ENCODE measurements around the gene IL32.
"Not testable (repeated sequence)": the region's sequence is repeated elsewhere in the genome, so short reads cannot be mapped to it uniquely, and the experiment has no call there.

IL32 gene

DNA sequence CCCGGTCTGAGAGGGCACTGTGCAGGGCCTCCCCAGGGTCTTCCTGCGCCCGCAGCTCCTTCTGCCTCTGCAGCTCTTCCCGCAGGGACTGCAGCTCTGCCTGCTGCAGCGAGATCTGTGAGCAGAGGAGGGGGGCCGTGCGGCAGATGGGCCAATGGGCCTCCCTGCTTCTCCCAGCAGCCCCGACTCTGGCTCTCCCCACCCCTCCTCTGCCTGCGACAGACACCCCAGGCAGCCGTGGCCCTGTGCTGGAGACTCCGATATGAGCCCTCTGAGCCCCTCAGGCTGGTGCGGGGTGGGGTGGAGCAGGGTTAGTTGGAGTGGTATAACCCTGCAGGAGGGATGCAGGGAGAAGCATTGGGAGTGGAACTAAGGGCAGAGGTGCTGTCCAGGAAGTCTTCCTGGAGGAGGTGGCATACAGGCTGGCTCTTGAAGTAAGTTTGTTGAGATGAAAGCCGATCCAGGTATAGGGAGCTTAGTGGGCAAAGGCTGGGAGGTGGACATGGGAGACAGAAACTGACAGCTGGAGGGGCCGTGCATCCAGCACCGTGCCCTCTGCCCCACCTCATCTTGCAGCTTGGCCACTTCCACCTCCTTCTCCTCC, 36.6 kb upstream of the IL32 start:
- no peak for DNase-seq

DNA sequence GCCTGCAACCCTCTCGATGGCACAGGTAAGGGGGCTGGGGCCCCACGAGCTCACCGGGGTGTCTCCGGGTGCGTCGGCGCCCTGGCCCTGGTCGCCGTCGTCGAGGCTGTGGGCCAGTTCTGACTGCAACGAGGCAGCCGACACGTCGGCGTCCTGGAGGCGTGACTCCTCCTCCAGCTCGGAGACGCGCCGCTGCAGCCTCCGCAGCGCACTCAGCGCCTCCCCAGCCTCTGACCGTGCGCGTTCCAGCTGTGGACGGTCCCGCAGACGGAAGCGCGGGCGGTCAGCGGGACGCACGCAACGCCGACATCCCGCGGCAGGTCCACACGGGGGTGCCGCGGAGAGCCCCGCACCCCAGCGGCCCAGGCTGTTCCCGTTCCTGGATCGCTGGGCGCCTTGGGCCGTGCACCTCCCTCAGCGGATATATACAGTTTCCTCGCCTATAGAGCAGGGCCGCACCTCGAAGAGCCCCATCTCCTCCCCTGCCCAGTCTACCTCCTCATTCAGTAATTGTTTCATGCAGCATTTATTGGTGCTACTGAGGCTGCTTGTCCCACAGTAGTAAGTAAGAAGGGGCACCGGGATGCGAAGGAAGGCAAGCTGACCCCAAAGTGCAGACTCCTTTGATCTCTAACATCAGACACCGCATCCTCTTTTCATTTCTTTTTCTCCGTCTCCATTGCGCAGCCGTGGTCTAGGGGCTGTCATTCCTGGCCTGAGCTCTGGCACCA, 35.8 kb upstream of the IL32 start:
- DNase-seq, result no peak

- DNase-seq, result no peak
These were observed 34.9 kb upstream of the IL32 start for GRCh38 chr16:3030222-3031212.

- no peak for DNase-seq
These were observed 32.8 kb upstream of the IL32 start for GRCh38 chr16:3032624-3033023.

- DNase-seq, result no peak
These were observed 30.0 kb upstream of the IL32 start for GRCh38 chr16:3035289-3035971.

DNA sequence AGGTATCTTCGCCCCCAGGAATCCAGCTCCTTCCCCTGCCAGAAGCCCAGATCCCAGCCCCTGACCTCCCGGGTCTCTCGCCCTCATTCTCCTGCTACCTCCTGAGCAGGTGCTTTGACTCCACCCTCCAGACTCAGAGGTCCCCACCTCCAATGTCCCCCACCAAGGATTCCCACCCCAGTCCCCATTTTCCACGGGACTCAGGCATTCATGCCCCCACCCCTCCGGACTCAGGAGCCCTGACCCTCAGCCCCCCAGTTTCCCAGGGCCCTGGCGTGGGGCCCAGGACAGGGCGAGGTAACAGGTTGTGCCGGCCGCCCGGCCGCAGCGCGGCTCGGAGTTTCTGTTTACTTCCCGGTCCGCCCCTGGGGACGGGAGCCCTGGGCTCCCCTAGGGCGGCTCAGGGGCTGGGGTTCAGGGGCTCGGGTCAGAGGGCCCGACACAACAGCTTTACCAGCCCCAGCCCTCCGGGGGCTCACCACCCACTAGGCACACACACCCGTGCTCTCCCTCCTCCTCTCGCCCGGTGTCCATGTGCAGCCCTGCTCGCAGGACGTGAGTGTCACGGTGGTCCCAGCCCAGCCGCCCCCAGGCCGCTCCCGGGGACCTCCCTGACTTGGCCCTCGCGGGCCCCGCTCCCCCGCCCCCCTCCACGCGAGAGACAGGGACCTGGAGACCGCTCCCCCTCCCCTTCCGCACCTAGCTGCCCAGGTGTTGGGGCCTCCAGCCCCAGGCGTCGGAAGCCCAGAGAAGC, 29.3 kb upstream of the IL32 start:
- DNase-seq, result no peak

GRCh38 chr16:3036726-3037315, 28.6 kb upstream of the IL32 start, which contains the start of gene BICDL2:
BICDL2 (minus strand) TSS chr16:3036944; CDS start chr16:3035496, 1,448 bp downstream.
- DNase-seq, result no peak

GRCh38 chr16:3038256-3038655, 27.2 kb upstream of the IL32 start:
- no peak for DNase-seq

GRCh38 chr16:3038896-3039295, 26.5 kb upstream of the IL32 start:
- DNase-seq, result no peak

- DNase-seq, result no peak
These were observed 23.1 kb upstream of the IL32 start for GRCh38 chr16:3042376-3042775.

DNA sequence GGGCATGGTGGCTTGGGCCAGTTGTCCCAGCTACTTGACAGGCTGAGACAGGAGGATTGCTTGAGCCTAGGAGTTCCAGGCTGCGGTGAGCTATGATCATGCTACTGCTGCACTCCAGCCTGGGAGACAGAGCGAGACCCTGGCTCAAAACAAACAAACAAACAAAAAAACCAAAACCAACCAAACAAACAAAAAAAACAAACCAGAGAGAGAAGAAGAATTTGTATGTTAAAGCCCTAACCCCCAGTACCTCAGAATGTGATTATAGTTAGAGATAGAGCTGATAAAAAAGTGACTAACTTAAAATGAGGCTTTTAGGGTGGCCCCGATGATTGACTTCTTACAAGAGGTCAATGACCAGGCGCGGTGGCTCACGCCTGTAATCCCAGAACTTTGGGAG, 20.7 kb upstream of the IL32 start:
- DNase-seq, result no peak

DNA sequence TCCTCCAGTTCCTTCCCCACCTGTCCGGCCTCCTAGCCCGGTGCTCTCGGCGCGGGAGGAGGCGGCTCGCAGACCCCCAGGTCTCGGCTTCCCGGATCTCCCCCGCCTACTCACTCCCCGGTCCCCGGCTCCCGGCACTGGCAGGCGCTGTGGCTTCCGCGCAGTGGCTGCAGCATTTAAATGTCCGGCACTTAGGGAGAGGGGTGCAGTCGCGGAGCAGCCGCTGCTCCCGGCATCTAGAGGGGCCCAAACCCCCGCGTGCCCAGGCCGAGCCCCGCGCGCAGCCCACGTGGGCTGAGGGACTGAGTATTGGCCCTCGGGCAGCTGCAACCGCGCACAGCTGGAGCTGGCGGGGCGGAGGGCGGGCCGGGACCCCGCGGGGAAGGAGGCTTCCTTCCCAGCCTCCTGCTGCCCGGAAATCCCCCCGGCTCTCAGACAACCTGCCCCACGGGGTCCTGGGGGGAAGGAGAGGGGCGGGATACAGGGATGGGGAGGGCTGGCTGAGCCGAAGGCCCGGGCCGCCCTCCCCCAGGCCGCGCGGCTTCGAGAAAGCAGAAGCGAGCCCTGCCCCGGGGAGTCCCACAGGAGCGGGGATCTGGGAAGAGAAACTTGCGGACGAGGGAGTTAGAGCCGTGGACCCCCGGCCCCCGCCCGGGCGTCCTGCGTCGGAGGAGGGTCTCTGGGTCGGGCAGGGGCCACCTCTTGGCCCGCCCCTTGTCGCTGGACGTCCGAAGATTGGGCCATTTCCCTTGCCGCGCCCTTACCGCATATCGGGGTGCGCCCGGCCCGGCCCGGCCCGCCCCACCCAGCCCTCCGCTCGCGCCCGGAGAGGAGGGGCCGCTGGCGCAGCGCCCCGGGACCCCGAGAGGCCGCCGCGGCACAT, 19.4 kb upstream of the IL32 start, which contains the start of gene MMP25:
Gene MMP25 (plus strand): TSS at position 804 of the 883 bp plus-strand sequence. CDS start 357 bp downstream, outside the sequence.
- DNase-seq, result no peak

DNA sequence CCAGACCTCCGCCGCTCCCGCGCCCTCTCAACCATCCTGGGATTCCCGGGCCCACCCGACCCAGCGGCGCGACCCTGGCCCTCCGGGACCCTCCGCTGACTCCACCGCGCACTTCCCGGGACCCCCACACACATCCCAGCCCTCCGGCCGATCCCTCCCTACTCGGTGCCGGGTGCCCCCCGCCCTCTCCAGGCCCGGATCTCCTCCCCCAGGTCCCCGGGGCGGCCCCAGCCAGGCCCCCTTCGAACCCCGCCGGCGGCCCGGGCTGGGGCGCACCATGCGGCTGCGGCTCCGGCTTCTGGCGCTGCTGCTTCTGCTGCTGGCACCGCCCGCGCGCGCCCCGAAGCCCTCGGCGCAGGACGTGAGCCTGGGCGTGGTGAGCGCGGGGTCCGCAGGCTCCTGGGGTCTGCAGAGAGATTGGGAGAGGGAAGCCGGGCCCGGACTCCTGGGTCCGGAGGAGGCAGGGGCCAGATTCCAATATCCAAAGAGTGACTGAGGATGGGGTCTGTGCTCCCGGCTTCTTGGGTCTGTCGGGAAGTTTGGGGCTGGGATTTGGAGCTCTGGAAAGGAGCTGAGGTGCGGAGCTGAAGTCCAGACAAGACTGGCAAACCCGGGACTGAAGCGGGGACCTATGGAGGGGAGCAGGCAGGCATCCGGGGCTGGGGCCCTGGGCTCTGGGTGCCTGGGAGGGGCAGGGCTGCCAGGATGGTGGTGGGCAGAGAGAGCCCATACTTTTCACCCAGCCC, 18.6 kb upstream of the IL32 start:
- no peak for DNase-seq

DNA sequence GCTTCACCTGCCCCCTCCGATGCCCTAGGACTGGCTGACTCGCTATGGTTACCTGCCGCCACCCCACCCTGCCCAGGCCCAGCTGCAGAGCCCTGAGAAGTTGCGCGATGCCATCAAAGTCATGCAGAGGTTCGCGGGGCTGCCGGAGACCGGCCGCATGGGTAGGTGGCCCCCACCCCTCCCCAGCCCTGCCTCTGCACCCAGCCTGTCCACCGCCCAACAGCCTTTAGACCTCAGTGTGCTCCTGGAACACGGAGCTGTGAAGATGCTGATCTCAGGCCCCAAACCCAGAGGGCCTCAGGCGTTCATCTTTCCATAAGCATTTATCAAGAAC, 18.1 kb upstream of the IL32 start:
- no peak for DNase-seq

DNA sequence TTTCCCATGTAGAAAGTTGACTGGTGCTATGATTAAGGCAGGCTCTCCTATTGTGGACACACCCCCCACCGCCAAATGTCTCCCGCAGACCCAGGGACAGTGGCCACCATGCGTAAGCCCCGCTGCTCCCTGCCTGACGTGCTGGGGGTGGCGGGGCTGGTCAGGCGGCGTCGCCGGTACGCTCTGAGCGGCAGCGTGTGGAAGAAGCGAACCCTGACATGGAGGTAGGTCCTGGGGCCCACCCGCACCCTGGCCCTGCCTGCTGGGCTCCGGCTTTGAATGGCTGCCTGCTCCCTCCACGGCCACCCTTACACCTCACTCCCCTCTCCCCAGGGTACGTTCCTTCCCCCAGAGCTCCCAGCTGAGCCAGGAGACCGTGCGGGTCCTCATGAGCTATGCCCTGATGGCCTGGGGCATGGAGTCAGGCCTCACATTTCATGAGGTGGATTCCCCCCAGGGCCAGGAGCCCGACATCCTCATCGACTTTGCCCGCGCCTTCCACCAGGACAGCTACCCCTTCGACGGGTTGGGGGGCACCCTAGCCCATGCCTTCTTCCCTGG, 15.4 kb upstream of the IL32 start:
- DNase-seq, result no peak

GRCh38 chr16:3050487-3050886, 15.0 kb upstream of the IL32 start:
- no peak for DNase-seq

DNA sequence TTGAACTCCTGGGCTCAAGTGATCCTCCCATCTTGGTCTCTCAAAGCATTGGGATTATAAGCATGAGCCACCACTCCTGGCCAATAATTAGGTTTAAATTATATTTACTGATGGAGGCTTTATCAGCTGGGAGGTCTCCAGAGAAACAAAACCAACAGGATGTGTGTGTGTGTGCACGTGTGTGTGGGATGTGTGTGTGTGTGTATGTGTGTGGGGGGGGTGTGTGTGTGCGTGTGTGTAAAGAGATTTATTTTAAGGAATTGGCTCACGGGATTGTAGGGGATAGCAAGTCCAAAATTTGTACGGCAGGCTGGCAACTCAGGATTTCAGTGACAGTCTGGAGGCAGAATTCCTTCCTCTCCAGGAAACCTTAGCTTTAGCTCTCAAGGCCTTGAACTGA, 14.4 kb upstream of the IL32 start:
- no peak for DNase-seq

DNA sequence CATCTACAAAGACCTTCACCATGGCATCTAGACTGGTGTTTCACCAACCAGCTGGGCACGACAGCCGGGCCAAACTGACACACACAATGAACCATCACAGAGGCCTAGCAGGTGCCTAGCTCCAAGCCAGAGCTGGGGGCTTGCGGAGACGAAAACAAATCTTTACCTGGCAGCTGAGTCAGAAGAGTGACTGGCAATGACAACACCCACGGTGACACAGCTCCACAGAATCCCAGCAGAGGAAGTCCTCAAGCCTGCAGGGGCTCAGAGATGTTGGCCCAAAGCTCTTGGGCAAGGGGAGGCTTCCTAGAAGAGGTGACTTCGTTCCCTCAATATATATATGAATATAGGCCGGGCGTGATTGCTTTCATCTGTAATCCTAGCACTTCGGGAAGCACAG, 13.9 kb upstream of the IL32 start:
- DNase-seq, result no peak

DNA sequence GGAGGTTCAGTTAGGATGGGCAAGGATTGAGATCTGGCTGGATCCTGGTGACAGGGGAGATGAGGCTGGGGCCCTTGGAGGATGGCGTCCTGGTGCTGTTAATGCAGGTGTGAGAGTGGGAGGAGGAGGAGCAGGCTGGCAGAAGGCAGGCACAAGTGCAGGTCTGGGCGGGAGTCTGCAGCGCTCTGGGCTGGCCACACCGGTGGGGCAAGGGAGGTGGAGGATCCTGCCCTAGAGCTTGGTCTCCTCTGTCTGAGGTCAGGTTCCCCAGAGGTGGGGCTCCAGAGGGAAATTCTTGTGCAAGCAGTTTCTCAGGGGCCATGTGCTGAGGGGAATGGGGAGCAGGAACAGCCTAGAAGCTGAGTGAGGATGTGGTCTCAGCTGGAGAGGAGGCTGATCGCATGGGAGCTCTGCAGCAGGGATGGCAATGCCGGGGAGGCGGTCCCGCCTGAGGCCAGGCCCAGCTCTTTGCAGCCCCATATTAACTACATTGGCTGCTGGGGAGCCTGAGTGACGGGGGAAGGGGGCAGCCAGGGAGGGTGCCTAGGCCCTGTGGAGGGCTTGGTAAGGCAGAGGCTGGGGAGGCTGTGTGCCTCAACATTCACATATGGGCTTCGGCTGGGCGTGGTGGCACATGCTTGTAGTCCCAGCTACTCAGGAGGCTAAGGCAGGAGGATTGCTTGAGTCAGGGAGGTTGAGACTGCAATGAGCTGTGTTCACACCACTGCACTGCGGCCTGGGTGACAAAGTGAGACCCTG, 12.7 kb upstream of the IL32 start:
- DNase-seq, result not testable (repeated sequence)
